Stimulated activated CD4-positive, alpha-beta T cell treated with anti-CD3 and anti-CD28 coated beads, Interleukin-4, amount 100 ng/mL, for 48 hours (primary cell): ENCODE data around the gene CTSZ.
"Not testable (repeated sequence)": the region's sequence is repeated elsewhere in the genome, so short reads cannot be mapped to it uniquely, and the experiment has no call there.

Source experiments
- DNase-seq, 2 donors: peaks; one replicate each; pipeline ENCODE4 v3.0.0-alpha.2; 2020; ENCODE audit warnings: low read depth in 2 of 2

CTSZ gene

GRCh38 chr20:59006864-59007664 lies at the start of gene CTSZ:
CTSZ (minus strand) TSS chr20:59007254; CDS start chr20:59007128, 126 bp downstream.
- peak; percentile 31 to 49 for DNase-seq

DNA sequence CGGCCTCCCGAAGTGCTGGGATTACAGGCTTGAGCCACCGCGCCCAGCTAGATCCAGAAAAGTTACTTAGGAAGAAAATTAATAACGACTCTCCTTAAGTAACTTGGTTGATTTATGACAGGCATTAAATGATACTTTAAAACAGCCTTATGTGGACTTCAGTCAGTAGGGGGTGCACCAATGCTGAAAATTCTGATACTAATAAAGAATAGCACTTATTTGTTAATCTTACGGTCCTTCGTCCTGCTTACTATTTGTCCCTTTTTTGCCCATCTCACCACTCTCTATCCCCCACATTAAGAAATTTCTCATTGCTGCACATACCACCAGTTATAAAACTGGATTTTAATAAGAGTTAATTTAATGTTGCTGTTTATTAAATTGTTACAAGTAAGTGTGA lies 48.2 kb upstream of the CTSZ start:
- no peak for DNase-seq

DNA sequence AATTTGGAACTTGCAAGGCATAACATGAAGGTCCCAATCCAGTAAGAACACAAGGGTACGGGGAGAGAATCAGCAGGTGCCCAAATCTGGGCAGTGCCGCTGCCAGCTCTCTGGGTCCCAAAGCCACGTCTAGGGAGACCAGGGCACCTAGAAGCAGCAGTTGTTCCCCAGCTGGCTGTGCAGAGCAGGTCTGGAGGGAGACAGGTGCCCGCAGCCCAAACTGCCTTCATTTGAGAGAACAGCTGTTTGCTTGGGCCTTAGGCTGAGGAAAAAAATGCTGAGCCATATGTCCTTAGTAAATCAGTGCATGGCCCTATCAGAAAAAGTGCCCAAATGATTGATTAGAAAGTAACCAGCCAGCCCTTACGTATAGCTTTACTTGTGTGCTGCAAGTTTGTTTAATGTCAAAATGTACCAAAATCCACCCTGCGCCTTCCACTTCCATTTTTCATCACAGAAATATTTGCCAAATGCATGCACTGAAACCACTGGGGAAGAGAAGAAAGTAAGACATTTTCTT lies 44.7 kb upstream of the CTSZ start:
- no peak for DNase-seq

- no peak for DNase-seq
Observed at GRCh38 chr20:59050437-59050836, 43.4 kb upstream of the CTSZ start.

GRCh38 chr20:59048681-59049030 lies 41.6 kb upstream of the CTSZ start:
- no peak for DNase-seq

DNA sequence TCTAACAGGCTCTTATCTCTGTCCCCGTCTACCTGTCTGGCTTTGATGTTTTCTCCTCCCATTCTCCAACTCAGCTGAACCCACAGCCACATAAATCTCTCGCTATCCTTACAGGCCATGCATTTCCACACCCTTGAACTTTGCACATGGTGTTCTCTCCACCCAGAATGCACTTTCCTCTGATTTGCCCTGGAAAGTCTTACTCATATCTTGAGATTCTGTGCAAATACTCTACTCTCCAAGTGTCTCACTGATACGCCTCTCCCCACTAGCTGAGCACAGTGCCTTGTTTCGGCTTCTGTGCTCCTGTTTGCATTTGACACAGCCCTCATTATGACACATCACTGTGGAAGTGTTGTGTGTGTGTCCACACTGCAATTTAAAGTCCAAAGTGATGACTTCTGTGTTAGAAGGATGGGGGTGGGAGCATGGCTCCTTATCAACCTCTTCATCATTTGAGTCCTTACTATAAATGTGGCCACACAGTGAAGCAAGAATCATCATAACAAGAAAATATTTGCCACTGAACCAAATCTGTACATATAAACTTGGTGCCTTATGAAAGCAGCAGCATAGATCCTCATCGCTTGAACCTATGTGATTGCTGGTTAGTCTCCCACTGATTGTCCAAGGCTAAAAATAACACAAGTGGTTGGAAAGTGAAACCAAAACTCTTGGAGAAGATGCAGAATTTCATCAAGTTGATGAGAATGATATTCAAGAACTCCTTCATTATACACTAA lies 41.1 kb upstream of the CTSZ start:
- no peak for DNase-seq

GRCh38 chr20:59046862-59047261 lies 39.8 kb upstream of the CTSZ start:
- DNase-seq: no peak

GRCh38 chr20:59044796-59045195 lies 37.7 kb upstream of the CTSZ start:
- no peak for DNase-seq

GRCh38 chr20:59044295-59044694 lies 37.2 kb upstream of the CTSZ start:
- DNase-seq: no peak

GRCh38 chr20:59043698-59044097 lies 36.6 kb upstream of the CTSZ start:
- DNase-seq: no peak

DNA sequence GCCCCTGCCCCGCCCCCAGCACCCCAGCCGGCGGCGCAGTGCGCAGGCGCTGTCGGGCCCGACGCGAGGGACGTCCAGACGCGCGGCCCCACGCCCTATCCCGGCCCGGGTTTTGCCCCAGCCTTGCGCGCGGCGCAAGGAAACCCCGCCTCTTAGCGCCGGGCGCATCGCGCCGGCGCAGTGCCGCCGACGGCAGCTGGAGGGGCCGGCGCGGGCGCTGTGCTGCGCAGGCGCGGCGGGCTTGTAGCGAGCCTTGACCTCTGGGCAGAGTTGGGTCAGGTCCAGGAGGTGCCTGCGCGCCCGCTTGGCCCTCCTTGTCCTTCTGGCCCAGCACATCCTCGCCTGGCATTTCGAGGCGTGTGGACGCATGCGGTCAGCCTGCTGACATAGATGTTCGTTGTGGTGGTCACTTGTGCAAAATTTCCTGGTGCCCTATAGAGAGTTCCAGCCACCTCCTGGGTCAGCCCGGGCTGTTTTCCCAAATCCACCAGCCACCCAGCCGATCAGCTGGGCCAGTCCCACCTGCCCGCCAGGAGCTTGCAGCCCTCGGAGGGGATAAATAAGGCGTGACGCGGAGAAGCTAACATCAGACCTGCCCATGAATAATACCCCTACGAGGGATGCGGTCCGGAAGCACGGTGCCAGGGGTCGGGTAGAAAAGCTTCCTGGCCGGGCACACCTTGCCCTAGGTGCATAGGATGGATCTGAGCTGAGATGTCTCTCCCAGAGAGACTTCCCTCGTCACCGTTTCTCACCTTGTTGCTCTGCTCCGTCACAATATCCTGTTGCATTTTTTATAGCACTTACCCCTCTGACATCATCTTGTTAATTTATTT lies 36.0 kb upstream of the CTSZ start:
- peak; percentile 91 to 92 for DNase-seq

- DNase-seq: no peak
Observed at GRCh38 chr20:59042151-59042795, 35.2 kb upstream of the CTSZ start, which contains the start of gene PRELID3B. PRELID3B (minus strand) TSS chr20:59042786; CDS start chr20:59042730, 56 bp downstream.

GRCh38 chr20:59041487-59041886 lies 34.4 kb upstream of the CTSZ start:
- not testable (repeated sequence) for DNase-seq

DNA sequence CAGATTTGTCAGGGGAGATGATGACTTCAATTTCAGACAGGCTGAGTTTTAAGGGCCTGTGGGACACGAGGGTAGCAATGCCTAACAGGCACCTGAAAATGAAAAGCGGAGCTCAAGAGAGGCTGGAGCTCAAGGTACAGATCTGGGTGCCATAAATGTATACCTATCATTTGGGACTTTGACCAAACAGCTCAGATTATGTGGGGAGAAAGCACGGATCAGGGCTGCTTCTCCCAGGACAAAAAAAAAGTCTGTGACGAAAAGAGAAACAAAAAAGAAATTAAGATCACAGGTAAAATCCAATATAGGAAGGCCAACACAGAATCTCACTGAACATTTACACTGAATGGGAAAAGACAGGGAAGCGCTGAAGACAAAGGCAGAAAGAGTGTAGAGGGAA lies 33.6 kb upstream of the CTSZ start:
- no peak for DNase-seq

DNA sequence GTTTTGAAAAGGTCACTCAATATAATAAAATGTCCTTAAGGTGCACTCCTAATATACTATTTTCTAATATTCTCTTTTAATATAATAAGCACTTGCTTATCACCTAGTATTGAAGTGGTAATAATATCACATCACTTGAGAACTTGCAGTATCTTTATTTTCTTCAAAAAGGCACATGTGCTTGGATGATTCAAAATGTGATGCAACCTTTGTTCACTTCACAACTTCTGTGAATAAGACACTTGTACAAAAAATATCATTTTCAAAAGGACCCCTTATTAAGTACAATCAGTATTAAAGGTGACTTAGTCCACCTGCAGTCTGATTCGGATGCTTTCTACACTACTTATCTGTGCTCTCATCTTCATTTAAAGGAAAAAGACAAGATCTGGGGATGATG lies 32.2 kb upstream of the CTSZ start:
- no peak for DNase-seq

DNA sequence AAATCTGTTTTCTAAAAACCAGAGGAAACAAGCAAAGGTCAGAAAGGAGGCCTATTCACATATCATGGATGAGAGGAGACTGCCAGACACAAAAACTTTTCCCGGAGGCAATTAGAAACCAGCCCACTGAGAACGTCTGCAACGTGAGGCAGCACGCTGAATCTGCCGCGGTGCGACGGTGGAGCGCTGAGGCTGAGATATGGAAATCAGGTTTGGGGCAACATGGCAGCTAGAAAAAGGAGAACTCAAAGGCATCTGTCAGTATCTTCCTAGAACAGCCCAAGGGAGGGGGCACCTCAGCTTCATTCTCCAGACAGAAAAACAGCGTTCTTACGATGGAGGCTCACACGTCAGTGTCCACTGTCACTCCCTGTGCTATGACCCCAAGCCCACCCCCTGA lies 30.3 kb upstream of the CTSZ start:
- DNase-seq: no peak

GRCh38 chr20:59035381-59035780 lies 28.3 kb upstream of the CTSZ start:
- DNase-seq: no peak

DNA sequence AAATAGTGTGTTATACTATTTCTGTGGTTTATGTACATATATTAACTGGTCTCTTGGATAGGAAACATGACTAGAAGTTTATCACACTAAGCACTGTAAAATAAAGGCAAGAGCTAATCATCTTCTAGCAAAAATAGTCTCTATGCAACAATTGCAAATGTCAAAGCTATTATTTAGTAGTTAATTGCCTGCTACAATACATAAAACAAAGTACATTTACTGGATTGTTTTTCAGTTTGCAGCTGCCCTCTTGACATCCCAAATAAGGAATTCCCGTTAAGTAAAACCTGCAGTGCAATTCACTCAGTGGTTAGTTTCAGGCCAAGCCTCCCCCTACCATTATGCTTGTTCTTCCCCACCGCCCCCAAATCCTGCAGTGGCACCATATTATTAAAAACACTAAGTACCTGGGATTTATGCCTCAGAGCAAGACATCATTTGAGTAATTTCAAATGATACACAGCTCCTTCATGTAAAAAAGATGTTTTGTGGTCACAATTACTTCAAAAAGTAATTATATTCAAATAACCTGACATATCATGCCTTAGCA lies 26.6 kb upstream of the CTSZ start:
- DNase-seq: no peak

GRCh38 chr20:59033093-59033492 lies 26.0 kb upstream of the CTSZ start:
- DNase-seq: no peak

DNA sequence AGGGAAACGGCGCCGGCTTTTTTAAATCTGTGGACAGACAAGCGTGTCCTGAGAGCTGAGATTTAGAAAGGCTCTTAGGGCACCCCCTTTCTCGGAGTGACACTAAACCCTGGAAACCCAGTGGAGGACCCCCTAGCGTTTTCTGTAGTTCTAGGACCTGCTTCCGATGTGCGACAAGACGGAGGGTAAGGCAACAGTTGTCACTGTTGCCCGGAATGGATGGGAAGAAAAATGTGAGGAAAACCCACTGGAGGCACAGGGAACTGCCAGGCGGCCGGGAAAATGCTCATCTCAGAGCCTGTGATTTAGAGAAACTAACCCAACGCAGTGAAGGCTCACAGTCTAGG lies 25.6 kb upstream of the CTSZ start:
- DNase-seq: no peak

DNA sequence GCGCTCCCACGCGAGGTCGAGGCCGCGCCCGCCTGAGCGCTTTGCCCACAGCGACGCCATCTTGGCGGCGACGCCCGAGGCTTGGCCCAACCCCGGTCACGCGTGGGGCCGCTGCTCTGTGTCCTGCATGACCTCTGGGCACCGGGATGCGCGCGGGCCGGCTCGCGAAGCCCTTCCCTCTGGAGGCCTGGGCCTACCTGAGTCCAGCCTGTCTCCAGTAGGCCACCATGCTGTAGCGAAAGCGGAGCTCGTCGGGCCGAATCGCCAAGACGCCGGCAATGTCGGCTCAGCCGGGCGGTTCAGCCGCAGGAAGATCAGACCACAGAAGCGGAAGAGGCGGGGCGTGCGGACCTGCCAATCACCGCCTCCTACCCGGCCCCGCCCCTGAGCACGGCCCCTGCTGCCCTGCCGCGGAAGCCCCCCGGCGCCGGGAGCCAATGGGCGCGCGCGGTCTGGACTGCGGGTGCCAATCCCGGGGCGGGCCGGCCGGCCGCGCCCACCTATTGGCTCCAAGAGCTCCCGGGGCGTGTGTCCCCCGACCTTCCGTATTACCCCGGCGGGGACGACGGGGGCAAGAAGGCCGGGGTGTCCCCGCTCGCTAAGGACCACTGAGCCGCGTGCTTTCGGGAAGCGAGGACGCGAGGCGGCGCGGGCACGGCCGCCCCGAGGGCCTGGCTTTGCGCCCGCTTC lies 25.1 kb upstream of the CTSZ start, which contains the start of gene ATP5F1E:
Gene ATP5F1E (minus strand): TSS at position 313 of the 690 bp plus-strand sequence. CDS start 84 bp downstream, at position 229.
- DNase-seq: peak; percentile 91 to 96
